Neural crest cell (in vitro differentiated cells): ENCODE measurements around the gene WDR77. TPM values are rescaled to one million over a fixed set of nuclear protein-coding genes. Genes with fewer than 3 reads are reported as not detected.

ENCODE experiments used
- DNase-seq: peaks from one replicate; pipeline ENCODE4 v3.0.0; 2021; ENCODE audit warnings: low read depth, mixed read lengths, low spot score
- H3K27ac Mint-ChIP-seq: one replicate; pipeline ENCODE4 v1.8.0; 2021; ENCODE audit warnings: mild to moderate bottlenecking, mixed read lengths; ENCODE audit not compliant: unreplicated experiment
- H3K27me3 Mint-ChIP-seq: 2 replicates; pipeline ENCODE4 v1.8.0; 2021; ENCODE audit warnings: low read depth, mild to moderate bottlenecking, mixed read lengths
- H3K36me3 Mint-ChIP-seq: 2 replicates; pipeline ENCODE4 v1.8.0; 2021; ENCODE audit warnings: low read depth, mild to moderate bottlenecking, mixed read lengths
- H3K4me1 Mint-ChIP-seq: 2 replicates; pipeline ENCODE4 v1.8.0; 2021; ENCODE audit warnings: mixed read lengths
- H3K4me3 Mint-ChIP-seq: one replicate; pipeline ENCODE4 v1.8.0; 2021; ENCODE audit warnings: mild to moderate bottlenecking, mixed read lengths
- H3K9me3 Mint-ChIP-seq: 2 replicates; pipeline ENCODE4 v1.8.0; 2021; ENCODE audit warnings: mixed read lengths
- total RNA-seq: library from RNA; stranded (reverse); gene quantifications from 2 replicates; pipeline ENCODE4 v1.2.1, GENCODE V29; 2021
- TF ChIP-seq, protein P1 (sequence below): fragments of 200-600 bp; sonication (generic); conservative IDR thresholded peaks from 2 replicates; pipeline ENCODE4 v1.5.0; 2021; ENCODE audit warnings: antibody characterized with exemption, mild to moderate bottlenecking

The WDR77 gene
- total RNA-seq, 1 donor from 2014 or later: 58.7 TPM

DNA sequence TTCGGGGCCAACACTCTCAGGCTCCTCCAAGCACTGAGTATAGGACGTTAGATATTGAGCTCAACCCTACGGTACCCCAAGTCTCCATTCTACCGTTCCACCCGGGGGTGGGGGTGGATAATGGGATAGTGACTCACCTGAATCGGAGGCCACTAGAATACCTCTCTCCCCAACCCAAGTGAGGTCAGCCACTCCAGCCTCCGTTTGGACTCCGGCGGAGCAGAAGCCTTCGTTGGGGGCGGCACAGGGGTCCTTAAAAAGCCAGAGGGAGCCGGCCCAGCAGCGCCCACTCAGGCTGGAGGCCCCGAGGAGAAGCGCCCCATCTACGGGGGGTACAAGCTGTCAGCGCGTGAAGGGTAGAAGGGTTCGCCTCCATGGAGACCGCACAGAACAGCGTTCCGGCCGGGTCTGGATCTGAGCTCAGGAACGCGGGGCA, 556 bp downstream of the WDR77 start:
- no peaks in the 10 kb centered on the region for H3K9me3 Mint-ChIP-seq
- peak overlapping the region; percentile 100 for H3K4me3 Mint-ChIP-seq
- H3K4me1 Mint-ChIP-seq: peaks cover 54% of the 10 kb centered on the region
- no peak for DNase-seq
- peaks cover 19% of the 10 kb centered on the region for H3K36me3 Mint-ChIP-seq
- no peaks in the 10 kb centered on the region for H3K27me3 Mint-ChIP-seq
- peak overlapping the region; percentile 47 for H3K27ac Mint-ChIP-seq
- TF ChIP-seq, protein P1, sequence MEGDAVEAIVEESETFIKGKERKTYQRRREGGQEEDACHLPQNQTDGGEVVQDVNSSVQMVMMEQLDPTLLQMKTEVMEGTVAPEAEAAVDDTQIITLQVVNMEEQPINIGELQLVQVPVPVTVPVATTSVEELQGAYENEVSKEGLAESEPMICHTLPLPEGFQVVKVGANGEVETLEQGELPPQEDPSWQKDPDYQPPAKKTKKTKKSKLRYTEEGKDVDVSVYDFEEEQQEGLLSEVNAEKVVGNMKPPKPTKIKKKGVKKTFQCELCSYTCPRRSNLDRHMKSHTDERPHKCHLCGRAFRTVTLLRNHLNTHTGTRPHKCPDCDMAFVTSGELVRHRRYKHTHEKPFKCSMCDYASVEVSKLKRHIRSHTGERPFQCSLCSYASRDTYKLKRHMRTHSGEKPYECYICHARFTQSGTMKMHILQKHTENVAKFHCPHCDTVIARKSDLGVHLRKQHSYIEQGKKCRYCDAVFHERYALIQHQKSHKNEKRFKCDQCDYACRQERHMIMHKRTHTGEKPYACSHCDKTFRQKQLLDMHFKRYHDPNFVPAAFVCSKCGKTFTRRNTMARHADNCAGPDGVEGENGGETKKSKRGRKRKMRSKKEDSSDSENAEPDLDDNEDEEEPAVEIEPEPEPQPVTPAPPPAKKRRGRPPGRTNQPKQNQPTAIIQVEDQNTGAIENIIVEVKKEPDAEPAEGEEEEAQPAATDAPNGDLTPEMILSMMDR: no peak

DNA sequence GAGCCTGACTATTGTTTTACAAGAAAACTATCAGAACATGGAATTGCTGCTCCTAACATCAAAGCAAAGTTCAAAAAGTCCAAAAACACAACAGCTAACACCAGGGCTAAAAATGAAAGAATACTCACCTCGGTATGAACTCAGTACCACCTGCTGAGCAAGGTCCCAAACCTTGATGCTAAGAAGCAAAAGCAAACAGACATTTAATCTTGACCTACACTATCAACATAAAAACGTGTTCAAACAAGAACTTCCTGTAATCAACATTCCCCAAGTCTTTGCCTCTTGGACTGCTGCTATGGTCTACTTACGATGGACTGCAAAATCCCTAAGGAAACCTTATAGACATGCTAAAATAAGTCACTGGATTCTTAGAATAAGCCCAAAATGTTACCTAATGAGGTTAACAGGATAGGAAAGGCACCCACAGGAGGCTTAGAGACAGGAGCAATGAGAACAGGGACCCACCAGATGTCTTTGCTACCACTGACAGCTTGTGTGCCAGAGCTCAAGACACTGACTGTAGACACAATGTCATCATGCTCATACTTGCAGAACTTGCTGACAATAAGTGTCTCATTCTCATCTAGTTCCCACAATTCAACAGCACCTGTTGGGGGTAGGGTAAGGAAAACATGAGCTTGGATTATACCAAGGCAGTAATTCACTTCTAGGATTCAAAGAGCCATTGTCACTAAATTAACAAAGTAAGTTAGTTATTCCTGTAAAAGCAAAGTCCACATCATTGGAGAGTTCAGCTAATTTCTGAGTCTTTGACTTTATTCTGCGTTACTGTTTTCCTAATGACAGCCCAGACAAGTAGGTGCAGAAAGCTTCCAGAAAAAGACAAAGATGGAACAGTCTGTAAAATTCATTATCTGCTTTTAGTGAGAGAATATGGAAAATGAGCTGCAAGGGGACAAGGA, 1.8 kb downstream of the WDR77 start:
- no peak for DNase-seq
- TF ChIP-seq, protein P1: no peak
- no peaks in the 10 kb centered on the region for H3K9me3 Mint-ChIP-seq
- peaks cover 51% of the 10 kb centered on the region for H3K4me1 Mint-ChIP-seq
- no peaks in the 10 kb centered on the region for H3K27me3 Mint-ChIP-seq
- H3K36me3 Mint-ChIP-seq: peaks cover 19% of the 10 kb centered on the region
- H3K27ac Mint-ChIP-seq: peak overlapping the region; percentile 12
- H3K4me3 Mint-ChIP-seq: peak overlapping the region; percentile 100

DNA sequence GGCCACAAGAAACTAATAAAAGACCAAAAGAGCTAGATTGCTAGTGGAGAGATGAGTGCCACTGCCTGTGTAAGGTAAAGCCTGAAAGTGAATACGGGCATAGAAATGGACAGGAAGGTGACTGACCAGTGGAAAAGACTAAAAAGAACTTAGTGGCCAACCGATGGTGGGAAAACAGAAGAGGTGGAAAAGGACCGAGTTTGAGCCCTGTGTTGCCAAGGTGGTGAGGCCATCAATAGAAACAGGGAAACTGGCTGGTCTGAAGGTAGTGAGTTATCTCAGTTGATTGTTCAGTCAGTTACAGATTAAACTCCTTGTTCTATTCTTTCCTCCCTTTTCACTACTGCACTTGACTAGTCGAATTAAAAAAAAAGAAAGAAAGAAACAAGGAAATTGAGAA, 2.5 kb downstream of the WDR77 start:
- Mint-ChIP-seq H3K36me3 (peaks cover 19% of the 10 kb centered on the region), H3K27ac (peak overlapping the region; percentile 12), H3K27me3 (no peaks in the 10 kb centered on the region), H3K4me3 (peak overlapping the region; percentile 78), H3K9me3 (no peaks in the 10 kb centered on the region), H3K4me1 (peaks cover 44% of the 10 kb centered on the region)
- TF ChIP-seq, protein P1: no peak
- DNase-seq: no peak

DNA sequence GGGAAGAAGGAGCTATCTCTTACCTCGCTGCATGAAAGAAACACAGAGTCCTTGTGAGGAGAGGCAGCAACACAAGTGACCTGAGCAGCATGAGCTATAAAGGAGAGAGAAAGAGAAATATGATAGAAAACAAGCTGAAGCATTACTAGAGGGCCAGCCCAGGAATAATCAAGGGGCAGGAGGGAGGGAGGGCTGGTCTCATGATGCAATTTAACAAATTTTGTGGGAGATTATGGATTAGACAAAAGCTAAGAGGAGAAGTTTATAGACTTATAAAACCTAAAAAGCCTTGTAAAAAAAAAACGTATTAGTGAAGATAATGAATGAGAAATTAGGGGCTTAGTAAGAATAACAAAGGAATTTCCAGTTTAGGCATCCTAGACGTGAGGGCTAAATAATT, 5.0 kb downstream of the WDR77 start:
- no peaks in the 10 kb centered on the region for H3K9me3 Mint-ChIP-seq
- DNase-seq: no peak
- H3K36me3 Mint-ChIP-seq: peaks cover 24% of the 10 kb centered on the region
- H3K27me3 Mint-ChIP-seq: no peaks in the 10 kb centered on the region
- H3K4me1 Mint-ChIP-seq: peaks cover 24% of the 10 kb centered on the region
- H3K4me3 Mint-ChIP-seq: peak overlapping the region; percentile 12
- TF ChIP-seq, protein P1: no peak
- H3K27ac Mint-ChIP-seq: no peak overlapping the region

DNA sequence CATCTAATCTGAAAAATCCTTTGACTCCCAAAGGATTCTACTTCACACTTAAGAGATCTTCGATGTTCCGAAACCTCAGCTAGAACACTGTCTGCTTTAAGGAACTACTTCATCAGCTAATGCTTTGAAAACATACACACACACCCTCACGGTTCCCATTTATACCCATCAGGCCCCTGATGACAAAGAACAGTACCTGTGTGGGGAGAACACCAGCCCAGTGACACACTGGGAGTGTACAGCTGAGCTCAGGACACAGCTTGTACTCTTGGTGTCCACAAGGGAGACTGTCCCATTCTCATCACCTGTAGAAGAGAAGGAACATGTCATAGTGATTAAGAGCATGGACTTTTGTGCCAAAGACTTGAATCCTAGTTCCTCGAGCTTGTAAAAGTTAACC, 6.6 kb downstream of the WDR77 start:
- Mint-ChIP-seq H3K4me3 (no peak overlapping the region), H3K27ac (no peak overlapping the region), H3K4me1 (peaks cover 11% of the 10 kb centered on the region), H3K9me3 (no peaks in the 10 kb centered on the region), H3K36me3 (peaks cover 26% of the 10 kb centered on the region), H3K27me3 (no peaks in the 10 kb centered on the region)
- TF ChIP-seq, protein P1: no peak
- no peak for DNase-seq
